GM19438 (cell line): ENCODE measurements around the gene SUPT3H.

Experiments used
- ATAC-seq: cut with Tn5 transposase; IDR thresholded peaks from one replicate; pipeline ENCODE4 v1.9.1; 2021; ENCODE audit warnings: low read depth; ENCODE audit not compliant: unreplicated experiment

SUPT3H gene

GRCh38 chr6:44969446-44970185 is 408.1 kb downstream of the SUPT3H start:
- ATAC-seq = no peak

GRCh38 chr6:44967481-44967880 is 410.3 kb downstream of the SUPT3H start:
- ATAC-seq = no peak

GRCh38 chr6:44966449-44967092 is 411.2 kb downstream of the SUPT3H start:
- no peak for ATAC-seq

GRCh38 chr6:44965708-44966107 is 412.0 kb downstream of the SUPT3H start:
- no peak for ATAC-seq

GRCh38 chr6:44960898-44961297 is 416.8 kb downstream of the SUPT3H start:
- no peak for ATAC-seq

GRCh38 chr6:44959651-44960050 is 418.1 kb downstream of the SUPT3H start:
- ATAC-seq = no peak

- ATAC-seq = no peak
These were observed 420.6 kb downstream of the SUPT3H start for GRCh38 chr6:44957156-44957555.

GRCh38 chr6:44956396-44956795 is 421.3 kb downstream of the SUPT3H start:
- no peak for ATAC-seq

- no peak for ATAC-seq
These were observed 422.6 kb downstream of the SUPT3H start for GRCh38 chr6:44955145-44955544.

- ATAC-seq = no peak
These were observed 423.5 kb downstream of the SUPT3H start for GRCh38 chr6:44954281-44954680.

- ATAC-seq = no peak
These were observed 426.4 kb downstream of the SUPT3H start for GRCh38 chr6:44951253-44951747.

GRCh38 chr6:44949596-44950201 is 428.0 kb downstream of the SUPT3H start:
- no peak for ATAC-seq

- no peak for ATAC-seq
These were observed 434.2 kb downstream of the SUPT3H start for GRCh38 chr6:44943541-44943940.

GRCh38 chr6:44942798-44943197 is 434.9 kb downstream of the SUPT3H start:
- ATAC-seq = no peak

GRCh38 chr6:44942201-44942600 is 435.5 kb downstream of the SUPT3H start:
- no peak for ATAC-seq

GRCh38 chr6:44940367-44940766 is 437.4 kb downstream of the SUPT3H start:
- ATAC-seq = no peak

- ATAC-seq = no peak
These were observed 441.9 kb downstream of the SUPT3H start for GRCh38 chr6:44935693-44936300.

GRCh38 chr6:44933108-44933507 is 444.6 kb downstream of the SUPT3H start:
- ATAC-seq = no peak

- no peak for ATAC-seq
These were observed 445.1 kb downstream of the SUPT3H start for GRCh38 chr6:44932651-44933091.

GRCh38 chr6:44931385-44931784 is 446.3 kb downstream of the SUPT3H start:
- ATAC-seq = no peak

GRCh38 chr6:44926556-44926955 is 451.2 kb downstream of the SUPT3H start:
- no peak for ATAC-seq
